HEK293T (cell line): ENCODE measurements around the gene BACH2.

Experiments
- HDGF ChIP-seq: fragments of 450-650 bp; IDR thresholded peaks from 2 replicates; pipeline ENCODE4 v1.6.1; 2017; ENCODE audit warnings: antibody characterized with exemption, borderline replicate concordance
- TARDBP ChIP-seq: fragments of 450-650 bp; IDR thresholded peaks from 2 replicates; pipeline ENCODE4 v1.6.1; 2016

GRCh38 chr6:89895276-89895874 lies 401.3 kb downstream of the BACH2 start:
- TF ChIP-seq HDGF = no peak
- no peak for TF ChIP-seq TARDBP
